Embryonic facial prominence (tissue), 1 donor: ENCODE measurements around the gene WBP2.

Experiments
- DNase-seq: peaks from one replicate; pipeline ENCODE4 v3.0.0-alpha.2; 2016; ENCODE audit errors: extremely low spot score

WBP2 gene

DNA sequence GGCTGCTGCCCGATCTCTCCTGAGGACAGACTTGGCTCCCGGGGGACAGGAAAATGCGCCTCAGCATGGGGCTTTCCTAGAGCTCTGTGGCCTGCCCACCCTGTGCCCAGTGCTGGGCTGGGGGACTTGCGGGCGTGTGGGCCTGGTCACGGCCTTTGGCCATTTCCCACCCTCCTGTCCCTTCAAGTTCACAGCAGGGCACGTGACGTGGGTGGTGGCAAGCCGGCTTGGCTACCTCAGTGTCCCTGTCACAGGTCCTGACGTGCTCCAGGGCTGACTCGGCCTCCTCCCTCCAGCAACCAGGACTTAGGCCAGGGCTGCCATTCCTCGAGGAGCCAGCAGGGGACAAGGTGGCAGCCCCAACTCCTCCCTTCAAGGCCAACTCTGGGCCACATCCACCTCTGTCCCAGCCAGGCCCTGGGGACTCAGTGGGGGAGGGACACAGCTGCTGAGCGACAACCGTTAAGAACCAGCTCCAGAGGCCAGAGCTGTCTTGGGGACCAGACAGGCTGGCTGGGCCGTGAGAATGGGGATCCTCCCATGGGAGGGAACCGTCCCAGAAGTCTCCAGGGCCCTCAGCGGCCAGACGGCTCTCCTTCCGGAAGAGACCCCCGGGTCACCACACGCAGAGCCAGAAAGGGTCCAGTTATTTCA is 9.9 kb downstream of the WBP2 start:
- DNase-seq: no peak

DNA sequence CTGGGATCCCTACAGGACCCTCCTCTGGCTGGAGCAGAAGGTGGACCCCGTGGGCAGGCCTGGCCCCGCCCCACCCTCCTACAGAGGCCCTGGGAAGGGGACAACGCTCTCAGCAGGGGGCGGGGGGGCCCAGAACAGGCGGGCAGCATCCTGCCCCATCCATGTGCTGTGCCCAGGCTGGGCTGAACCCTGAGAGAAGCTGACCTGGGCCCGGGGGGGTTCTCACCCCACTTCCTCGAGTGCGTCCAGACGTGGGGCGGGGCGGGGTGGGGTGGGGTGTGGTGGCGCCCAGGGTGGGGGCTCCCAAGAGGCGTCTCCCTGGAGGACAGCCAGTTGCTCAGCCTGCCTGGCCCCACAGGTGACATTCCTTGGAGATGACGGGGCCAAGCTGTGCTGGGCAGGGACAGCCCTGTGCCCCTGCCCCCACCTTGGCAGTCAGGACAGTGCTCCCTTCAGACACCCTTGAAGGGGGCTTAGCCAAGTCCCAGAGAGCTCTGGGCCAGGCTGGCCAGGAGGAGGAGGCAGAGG is 10.5 kb downstream of the WBP2 start:
- no peak for DNase-seq

DNA sequence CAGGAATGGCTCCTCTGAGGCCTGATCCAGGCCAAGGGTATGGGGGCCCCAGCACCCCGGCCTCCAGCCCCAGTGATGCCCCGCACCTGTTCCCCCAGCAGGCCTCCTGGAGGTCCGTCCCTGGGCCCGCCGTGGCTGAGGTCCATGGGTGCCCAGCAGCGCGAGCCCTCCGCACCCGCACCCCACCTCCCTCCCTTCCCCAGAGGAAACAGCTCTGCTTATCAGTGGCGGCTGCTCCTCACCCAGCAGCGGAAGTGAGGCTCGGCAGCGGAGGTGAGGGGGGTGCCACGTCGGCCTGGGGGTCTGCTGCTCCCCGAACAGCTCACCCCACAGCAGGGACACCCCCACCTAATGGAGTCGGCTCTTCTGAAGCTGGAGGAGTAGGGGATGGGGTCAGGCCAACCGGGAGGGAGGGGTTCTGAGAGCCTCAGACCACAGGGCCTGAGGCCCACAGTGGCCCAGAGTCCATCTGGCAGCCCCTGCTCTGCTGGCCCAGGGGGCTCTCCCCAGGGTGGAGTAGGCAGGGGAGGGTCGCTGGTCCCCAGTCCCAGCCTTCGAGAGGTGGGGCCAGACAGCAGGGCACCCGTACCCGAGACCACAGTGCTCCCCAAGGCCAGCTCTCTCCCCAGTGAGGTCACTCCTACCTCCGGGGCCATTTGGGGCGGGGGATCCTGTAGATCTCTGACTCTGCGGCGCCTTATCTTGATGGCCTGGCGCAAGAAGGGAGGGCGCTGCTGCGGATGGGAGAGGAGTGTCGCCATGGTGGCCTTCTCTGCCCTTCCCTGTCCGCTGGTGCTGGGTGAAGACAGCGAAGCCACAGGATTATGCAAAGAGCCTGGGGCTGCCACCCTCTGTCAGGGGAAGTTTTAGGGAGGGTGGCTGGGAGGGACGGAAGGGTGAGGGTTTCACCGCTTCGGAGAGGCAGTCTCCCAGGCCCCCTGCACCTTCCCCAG is 11.3 kb downstream of the WBP2 start, which contains the start of gene UNC13D:
Gene UNC13D (minus strand): TSS at position 828 of the 953 bp plus-strand sequence. CDS start 67 bp downstream, at position 761.
- no peak for DNase-seq

DNA sequence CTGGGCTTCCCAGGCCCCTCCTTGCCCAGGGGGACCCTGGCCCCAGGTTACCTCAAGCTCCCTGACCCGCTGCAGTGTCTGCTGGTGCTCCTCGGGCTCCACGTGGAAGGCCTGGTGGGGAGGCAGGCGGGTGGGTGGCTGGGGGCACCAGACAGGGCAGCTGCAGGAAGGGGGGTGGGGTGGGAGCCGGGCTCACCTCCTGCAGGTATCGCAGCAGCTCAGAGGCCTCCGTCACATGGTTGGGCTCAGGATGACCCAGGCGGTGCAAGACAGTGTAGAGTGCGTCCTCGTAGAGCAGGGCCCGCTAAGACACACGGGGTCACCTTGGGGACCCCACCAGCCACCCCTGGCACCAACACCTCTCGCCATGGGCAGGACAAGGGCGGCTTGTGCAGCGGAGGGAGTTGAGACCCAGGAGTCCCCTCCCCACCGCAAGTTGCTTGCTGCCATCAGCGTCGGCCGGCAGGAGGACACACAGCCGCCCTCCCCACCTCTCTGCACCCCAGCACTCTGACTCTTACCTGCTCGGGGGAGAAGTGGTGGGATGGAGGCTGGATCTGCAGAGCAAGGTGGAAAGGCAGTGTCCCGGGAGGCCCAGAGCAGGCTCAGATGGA is 12.1 kb downstream of the WBP2 start:
- no peak for DNase-seq

DNA sequence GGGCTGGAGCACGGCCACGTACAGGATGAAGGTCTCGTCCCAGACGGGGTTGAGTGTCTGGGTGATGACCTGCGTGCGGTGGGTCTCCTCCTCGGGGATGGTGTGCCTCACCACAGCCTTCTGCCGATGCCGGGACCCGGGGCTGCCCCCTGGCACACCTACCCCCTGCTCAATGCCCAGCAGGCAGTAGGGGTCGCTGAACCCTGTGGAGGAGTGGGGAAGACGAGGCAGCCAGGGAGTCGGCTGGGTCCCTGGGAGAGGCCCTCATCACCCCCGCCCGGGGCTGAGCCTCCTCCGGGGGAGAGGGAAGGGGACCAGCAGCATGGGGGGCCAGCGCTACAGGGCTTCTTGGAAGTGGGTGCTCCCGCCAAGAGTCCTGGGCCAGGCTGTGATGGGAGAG is 12.7 kb downstream of the WBP2 start:
- DNase-seq: no peak

DNA sequence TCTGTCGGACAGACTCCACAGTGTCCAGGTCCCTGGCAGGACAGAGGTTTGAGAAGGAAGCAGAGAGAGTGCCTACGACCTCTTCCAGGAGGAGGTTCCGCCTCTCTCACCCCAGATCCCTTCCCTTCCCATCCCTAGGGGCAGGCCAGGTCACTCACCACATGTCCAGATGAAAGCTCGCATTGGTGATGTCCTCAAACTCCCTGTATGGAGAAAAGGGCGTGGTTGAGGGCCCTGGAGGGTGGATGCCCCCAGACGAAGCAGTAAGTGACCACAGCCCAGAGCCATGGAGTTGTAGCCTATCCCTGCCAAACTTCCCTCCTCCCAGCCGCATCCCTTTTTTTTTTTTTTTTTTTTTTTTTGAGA is 14.4 kb downstream of the WBP2 start:
- DNase-seq: no peak

DNA sequence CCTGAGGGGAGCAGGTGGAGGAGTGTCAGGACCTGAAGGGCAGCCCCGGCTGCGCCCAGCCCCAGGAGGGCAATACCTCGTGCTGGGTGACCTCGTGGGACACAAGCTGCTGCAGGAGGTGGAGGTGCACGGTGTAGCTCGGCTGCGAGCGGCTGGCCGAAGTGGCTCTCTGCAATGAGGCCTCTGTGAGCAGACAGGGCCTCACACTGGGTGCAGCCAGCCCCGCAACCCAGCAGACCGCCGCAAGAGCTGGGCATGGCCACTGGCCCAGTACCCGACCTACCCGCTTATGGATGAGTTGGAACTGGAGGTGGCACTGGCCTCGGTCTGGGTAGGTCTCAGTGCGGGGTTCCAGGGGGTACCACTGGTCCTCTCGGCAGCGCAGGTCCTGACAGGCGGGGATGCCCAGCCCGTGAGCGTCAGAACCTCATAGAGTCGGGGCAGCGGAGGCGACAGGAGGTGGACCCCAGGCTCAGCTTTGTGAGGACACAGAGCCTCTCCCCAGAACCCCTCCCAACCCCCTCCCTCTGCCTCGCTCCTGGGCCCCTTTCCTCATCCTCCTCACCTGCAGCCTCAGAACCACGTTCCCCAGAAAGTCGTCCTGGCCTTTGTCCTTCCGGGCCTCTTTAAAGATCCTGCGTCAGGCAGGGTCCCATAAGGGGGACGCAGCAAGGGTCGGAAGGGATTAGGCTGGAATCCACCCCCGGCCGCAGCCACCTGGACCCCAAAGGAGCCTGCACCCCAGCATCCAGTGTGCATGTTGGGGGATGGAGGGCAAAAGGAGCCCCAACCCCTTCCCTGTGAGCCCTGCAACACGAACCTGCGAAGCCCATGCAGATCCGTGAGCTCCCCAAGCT is 15.0 kb downstream of the WBP2 start:
- no peak for DNase-seq

DNA sequence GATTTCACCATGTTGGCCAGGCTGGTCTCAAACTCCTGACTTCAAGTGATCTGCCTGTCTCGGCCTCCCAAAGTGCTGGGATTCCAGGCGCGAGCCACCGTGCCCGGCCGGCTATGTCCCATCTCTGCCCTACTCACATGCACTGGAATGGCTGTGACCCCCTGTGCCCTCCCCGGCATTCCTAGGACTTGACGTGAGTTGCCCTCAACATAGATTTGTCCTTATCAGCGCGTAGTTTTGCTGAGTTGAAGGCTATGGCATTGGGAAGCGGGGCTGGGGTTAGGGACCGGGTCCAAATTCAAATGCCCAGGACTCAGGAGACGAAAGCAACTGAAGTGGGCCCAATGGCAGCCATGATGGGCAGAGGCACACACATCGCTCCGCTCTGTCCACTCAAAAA is 16.7 kb downstream of the WBP2 start:
- DNase-seq: no peak

DNA sequence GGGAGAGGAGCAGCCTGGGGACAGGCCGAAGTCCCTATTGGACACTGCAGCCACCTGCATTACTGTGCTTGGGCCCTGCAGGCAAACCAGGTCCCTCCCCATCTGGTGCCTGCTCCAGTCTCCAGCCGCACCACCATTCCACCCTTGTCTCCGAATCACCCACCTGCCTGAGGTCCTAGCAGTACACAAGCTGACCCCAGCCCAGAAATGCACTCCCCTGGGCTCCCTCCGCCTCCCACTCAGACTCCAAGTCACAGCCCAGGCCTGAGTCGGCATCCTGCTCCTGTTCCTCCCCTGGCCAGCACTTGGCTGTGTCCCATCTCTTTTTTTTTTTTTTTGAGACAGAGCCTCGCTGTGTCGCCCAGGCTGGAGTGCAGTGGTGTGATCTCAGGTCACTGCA is 17.2 kb downstream of the WBP2 start:
- no peak for DNase-seq

DNA sequence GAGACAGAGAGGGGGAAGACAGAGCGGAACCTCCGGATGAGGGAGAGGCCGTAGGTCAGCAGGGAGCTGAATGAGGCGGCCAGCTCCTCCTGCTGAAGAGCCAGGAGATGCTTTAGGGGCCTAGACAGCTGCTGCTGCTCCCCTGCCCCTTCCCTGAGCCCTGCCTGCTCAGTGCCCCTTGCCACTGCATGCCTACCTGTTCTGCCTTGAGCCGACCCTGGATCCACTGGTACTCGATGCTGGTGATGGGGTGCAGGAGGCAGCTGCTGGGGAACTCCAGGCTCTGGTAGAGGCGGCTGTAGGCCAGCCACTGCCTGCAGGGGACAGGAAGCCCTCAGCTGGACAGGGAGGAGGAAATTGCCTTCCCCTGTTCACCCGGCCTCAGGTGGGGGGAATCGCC is 18.5 kb downstream of the WBP2 start:
- no peak for DNase-seq

DNA sequence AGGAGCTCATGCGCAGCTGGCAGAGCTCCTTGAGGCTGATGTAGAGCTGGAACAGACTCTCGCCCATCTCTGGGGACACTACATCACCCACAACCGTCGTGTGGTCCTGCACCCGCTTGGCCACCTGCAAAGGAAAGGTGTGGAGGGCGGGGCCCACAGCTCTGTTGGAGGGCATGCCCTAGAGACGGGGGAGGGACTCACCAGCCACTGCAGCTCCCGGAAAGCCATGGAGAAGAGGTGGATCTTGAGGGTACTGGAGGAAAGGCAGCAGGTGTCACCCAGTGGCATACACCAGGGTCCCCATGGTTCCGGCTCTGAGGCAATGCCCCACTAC is 19.5 kb downstream of the WBP2 start:
- DNase-seq: no peak

DNA sequence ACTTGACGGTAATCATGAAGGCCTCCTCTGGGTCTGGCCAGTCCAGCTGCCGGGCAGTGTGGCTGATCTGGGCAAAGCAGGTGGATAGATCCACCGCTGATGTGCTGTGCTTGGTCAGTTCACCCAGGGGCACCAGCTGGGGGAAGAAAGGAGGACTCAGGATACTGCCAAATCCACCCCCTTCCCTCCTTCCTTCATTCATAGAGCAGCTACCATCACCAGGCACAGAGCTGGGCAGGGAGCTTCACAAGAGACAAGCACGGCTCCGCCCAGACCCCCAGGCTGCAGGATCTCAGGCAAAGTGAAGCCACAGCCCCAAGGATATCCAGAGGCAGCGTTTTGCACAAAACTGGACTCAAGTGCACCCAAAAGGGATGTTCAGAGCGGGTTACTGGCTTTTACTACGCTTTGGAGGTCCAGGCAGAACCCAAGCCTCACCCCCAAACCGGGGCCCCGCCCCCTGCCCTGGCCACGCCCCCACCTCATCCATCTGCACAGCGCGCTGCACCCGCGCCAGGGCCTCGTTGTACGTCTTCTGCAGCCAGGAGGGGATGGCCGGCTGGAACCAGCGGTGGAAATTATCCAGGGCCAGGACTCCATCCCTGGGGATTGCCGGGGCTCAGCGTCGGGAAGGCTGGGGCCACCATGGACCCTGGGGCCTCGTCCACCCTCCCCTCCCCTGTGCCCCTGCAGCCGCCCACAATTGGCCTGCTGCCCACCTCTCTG is 20.0 kb downstream of the WBP2 start:
- DNase-seq: no peak

DNA sequence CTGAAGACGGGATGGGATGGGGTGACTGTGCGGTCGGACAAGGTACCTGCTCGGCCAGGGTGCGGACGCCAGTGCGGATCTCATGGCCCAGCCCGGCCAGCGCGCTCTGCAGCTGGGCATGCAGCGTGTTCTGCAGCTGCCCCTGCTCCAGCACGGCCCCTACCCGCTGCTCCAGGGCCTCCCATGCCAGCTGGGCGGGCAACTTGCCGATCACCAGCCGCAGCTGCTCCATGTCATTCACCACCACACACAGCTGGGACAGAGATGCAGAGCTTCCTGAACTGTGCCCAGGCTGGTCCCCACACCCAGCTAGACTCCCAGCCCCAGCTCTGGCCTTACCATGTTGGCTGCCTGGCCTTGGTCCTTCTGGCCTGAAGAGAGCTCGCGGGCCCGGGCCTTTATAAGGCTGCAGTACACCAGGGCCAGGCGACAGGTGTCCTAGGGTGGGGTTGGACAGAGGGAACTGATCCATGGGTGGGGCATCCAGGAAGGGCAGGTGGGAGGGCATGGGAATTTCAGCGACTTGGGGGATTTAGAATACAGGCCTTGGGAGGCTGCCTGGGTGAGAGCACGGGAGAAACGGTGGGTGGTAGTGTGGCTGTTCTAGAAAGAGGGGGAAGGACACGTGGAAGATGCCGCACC is 20.7 kb downstream of the WBP2 start:
- DNase-seq: no peak

DNA sequence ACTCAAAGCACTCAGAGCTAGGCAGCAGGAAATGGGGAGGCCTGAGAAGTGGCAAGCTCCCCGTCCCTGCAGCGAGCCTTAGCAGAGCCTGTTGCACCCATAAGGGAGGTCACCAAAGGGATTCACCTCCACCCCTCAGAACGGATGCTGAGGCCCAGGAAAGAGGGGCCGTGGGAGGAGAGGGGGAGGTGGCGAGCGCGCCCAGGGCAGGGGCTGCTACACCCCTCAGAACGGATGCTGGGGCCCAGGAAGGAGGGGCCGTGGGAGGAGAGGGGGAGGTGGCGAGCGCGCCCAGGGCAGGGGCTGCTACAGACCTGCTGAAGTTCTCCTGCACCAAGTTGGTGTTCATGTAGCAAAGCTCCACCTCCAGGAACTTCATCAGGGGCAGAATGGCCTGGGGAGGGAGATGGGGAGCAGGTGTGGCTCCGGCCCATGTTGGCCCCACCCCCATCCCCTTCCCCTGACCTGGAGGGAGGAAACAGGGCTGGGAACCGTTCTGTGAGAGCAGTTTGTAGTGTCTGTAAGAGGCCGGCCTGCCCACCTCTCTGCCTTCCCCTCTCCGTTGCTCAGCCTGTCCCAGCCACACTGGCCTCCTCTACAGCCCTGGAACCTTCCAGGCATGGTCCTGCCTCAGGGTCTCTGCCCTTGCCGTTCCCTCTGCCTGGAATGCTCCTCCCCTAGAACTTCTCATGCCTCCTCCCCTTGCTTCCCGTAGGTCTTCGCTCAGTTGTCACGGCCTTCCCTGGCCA is 22.3 kb downstream of the WBP2 start:
- no peak for DNase-seq

DNA sequence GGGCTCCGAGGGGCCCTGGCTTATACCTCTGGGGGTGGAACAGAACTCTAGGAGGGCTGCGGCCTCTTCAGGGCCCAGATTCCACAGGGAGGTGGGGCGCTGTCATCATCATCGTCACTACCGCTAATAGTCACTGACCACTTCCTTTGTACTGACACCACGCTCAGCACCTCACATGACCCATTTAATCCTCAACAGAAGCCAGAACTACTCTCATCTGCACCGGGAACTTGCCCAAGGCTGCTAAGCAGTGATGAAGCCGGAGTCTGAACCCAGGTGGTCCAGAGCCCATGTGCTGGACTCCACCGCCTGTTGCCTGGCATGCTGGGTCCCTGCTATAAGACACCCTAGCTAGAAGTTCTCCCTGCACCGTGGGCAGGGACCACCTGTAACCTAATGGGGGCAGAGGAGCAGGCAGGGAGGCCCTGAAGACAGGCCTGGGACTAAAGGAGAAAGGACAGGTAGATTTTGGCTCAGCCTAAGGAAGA is 22.9 kb downstream of the WBP2 start:
- DNase-seq: no peak

DNA sequence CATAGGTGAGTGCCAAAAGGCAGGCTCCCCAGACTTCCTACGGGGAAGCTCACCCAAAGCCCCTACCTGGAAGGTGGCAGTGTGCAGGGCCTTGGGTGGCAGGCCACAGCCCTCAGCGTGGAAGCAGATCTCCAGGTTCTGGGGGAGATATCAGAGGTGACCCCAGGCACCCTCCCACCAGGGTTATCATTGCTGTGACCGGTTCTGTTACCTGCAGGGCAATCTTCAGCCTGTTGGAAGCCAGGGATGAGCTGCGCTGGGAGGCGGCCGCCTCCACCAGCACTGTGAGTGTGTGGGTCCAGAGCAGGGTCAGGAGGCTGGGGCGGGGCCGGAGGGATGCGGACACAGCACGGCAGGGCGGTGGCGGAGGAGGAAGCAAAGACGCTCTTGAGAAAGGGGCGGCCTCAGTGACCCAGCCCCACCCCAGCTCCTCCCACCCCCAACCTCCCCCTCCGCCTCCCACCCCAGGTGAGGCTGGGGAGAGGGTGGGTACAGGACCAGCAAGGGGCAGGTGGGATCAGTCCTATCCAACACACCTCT is 24.0 kb downstream of the WBP2 start:
- DNase-seq: no peak

DNA sequence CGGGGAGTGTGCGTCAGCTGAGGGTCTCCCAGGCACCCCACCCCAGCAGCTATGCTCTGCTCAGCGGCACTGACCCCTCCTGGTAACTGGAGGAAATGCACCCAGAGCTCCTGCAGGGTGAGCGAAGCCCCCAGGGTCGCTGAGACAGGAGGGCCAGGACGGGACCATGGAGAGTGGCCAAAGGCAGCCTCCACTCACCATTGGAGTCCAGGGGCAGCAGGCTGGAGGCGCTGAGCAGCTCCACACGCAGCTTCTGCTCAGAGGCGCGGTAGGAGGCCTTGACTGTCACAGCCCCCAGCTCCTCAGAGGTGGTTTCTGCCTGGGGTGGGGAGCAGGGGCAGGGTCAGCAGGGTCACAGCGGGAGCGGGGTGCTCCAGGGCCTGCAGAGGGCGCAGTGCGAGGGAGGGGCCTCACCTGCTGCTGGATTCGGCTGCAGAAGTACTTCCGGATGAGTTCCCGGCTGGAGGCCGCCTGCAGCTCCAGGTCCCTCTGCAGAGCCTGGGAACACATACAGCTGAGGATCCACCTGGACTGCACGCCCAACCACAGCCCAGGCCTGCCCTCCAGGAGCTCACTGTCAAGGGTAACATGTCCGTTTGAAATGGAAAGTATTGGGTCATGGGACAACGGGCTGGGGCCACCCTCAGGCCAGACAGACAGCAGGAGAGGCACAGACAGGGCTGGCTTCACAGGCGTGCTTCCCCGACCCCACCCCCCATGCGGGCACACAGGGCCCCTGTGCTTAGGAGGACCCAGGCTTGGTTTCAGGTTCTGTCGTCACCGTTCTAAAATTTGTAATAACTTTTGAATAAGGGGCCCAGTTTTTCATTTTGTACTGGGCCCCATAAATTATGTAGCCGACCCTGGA is 24.7 kb downstream of the WBP2 start:
- DNase-seq: no peak

DNA sequence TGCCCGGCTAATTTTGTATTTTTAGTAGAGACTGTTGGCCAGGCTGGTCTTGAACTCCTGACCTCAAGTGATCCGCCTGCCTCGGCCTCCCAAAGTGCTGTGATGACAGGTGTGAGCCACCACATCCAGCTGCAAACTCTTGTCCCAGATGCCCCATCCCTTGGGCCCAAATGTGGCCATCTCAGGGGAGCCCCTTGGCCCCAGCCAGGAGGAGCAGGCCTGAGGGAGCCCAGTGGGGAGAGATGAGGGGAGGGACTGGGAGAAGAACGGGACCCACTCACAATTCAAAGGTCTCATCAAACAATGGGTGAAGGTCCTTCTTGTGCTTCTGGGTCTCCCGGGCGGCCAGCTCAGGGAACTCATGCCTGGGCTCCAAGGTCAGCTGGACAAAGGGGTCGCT is 25.4 kb downstream of the WBP2 start:
- DNase-seq: no peak
